GM21423 (cell line): Measurements from ENCODE around the gene CSNK2A3.
A peak's percentile ranks its signal among the peaks of the same experiment; 100 is the strongest.
"Not testable (repeated sequence)": the region's sequence is repeated elsewhere in the genome, so short reads cannot be mapped to it uniquely, and the experiment has no call there.

Source experiments
- ATAC-seq: cut with Tn5 transposase; IDR thresholded peaks from one replicate; pipeline ENCODE4 v1.9.1; 2021; ENCODE audit warnings: mild to moderate bottlenecking, moderate library complexity; ENCODE audit not compliant: unreplicated experiment

Gene CSNK2A3

DNA sequence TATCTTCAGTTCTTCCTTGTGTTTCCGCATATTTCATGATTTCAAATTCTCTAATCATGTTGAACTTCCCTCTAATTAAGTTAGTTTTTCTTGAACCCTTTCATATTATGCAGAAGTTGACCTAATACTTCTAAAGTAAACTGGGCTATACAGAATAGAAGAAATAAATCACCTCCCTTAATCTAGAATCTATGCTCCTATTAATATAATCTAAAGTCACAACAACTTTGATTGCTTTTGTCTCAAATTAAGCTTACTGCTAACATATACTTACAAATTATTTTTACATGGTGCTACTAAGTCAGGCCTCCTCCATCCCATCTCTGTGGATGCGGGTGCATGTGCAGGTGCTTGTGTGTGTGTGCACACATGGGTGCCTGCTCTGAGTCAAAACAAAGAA, 27.3 kb upstream of the CSNK2A3 start:
- ATAC-seq: no peak

DNA sequence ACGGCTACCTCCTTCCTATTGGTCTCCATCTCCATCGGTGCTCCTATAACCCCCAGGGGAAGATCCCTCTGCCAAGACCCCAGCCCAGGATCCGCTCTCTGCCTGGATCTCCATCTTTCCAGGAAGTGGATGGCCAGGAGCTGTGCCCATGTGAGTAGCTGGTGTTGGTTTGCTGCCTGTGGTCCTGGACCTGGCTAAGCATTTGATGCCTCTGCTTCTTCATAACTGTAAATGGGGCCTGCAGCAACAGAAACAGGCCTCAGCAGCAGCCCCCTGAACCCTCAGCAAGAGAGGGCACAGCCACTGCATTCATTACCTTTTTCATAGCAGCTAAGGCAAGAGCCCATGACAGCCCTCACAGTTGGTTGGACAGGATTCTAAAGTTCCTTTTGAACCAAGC, 26.6 kb upstream of the CSNK2A3 start:
- ATAC-seq: no peak

DNA sequence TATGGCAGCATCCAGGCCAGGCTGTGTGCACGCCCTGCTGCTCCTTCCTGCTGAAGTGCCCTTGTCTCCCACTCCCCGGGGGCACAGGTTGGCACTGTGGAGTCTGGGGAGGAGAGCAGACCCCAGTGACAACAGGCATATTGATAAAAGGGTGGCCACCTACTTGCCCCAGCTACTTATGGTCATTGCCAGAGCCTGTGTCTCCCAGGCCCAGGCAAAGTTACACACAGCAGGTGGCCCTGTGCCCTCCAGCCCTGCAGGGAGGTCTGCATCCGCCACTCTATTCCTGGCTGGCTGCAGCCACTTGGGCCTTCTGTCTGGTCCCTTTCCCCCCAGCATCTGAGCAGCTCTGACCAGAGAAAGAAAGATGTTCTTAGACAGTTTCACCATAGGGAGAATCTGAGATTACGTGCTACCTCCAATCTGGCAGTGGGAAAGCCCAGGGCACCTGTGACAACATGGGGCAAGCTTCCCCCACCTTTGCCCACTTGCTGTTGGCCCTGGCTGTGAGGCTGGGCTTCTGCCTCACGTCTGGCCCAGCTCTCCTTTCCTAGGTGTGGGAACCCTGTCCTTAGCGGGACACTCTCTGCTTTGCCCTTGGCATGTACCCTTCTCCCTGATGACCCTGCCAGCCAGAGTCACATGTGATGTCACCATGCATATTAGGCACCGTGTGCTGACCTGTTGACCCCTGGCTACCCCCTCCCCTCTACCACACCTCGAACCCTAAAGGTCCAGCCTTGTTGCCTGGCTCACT, 25.3 kb upstream of the CSNK2A3 start:
- no peak for ATAC-seq

DNA sequence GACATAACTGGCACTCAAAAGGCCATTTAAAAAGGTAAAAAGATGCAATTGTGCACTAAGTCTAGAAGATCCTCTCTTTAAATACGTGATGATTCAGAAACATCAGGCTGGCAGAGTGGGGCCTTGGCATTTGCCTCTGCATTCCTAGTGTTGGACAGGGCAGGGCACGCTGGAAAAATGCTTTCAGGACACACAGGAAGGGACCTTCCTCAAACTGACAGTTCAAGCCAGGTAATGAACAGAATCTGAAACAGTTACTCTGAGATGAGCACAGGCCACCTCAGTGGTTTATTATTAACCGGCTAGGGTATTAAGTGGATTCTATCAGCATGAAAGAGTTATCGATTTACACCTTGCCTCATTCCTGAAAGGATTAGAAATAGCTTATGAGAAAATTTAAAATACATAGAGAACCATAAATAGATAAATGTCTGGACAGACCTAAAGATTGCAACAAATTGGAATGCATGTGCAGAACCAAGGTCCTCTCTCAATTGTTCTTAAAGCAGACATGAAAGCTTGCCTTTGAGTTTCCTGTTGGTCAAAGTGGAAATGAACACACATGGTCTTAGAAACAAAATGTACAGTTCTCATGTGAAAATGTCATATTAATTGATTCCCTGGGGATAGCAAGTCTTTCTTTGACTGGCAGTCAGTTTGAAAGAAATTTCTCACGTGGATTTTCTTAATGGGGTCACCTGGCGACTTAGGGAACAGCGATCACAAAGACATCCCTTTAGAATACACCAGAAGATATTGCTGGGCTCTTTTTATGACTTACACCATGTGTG, 21.5 kb upstream of the CSNK2A3 start:
- ATAC-seq: peak; percentile 75

DNA sequence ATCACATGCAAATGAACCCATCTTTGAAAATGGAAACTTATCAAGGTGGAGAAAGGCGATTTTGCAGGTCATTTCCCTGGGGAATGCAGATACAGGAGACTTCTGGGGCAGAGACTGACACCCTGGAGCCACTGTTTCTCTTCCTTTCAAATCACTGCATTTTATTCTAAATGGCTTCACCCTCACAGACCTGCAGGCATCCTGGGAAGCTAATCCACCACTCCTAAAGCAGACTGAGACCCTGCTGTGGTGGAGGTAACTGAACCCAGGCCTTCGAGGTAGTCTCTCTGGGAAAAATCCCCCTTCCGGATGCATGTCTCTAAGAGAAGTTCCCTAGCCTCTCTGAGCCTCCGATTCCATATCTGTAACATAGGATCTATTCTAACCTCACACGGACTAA, 20.9 kb upstream of the CSNK2A3 start:
- no peak for ATAC-seq

DNA sequence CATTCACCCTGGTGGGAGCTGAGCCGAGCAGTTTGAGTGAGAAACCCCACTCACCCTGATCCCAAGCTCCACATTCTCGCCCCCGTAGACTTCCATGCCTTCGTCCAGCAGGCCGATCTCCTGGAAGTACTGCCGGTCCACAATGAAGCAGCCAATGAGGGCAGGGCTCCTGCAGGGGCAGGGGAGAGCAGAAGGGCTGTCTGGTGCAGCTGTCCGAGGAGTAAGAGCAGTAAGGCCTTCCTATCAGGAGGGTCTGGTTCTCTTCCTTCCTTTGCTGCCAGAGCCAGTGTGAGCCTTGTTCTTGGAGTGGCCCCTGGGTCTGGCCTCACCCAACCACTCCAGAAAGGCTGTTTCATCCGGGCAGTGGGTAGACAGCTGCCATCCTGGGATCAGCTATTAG, 19.4 kb upstream of the CSNK2A3 start:
- ATAC-seq: no peak

DNA sequence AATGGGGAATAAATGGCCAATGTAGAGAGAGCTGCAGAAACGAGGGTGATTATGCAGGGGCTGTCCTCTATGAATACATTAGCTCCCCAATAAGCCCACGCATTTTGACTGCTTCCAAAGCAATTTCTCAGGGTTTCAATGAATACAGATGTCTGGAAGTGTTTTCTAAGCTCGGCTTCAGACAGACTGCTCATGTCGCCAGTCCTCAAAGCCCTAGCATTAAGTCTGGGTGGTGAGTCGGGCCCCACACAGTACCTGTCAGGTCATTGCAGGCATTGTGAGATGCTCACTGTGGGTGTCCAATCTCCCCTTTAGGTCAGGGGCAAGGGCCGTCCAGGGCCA, 17.9 kb upstream of the CSNK2A3 start:
- no peak for ATAC-seq

DNA sequence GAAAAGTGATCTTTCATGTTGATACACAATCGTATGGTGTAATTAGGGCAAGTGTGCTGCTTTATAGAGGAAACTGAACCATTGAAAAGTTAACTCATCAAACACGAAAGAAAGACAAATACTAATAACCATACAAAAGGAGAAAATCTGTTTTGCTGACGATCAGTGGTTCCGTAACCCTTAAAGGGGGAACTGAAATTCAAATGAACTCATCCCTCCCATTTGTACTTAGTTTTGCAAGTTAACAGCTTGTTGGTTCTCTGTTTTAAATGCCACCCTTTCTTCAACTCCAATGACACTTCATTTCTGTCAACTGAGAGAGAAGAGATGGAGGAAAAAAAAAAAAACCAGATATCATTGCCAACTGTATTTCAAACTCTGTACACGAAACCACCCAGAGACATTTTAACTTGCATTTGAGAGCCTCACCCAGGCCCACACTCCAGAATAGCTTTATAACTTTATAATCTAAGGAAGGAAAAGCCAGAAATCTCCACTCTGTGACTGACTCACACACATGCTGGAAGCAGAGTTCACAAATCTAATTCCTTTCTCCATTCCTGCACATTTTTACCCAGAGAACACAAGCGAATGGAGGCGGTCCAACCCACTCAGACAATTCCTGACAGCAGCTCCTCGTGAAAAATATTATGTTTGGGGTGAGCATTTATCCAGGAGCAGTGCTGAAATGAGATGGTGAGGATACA, 17.4 kb upstream of the CSNK2A3 start:
- no peak for ATAC-seq

DNA sequence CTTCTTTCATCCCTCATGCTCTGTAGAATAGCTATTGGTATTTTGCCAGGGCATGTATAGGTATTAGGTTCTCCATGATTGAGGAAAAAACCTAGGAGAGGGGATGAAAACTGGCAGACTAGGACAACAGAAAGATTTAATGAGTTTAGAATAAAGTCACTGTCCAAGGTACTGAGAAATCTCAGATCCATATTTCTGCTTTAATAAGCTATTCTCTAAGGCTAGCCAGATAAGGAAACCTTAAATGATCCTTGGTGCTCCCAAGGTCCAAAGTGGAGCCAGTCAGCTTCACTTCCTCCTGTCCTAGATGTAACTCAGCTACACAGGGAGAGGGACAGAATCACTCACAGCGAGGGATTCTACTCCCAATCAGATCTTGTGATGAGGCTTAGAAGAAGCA, 13.7 kb upstream of the CSNK2A3 start:
- ATAC-seq: no peak

DNA sequence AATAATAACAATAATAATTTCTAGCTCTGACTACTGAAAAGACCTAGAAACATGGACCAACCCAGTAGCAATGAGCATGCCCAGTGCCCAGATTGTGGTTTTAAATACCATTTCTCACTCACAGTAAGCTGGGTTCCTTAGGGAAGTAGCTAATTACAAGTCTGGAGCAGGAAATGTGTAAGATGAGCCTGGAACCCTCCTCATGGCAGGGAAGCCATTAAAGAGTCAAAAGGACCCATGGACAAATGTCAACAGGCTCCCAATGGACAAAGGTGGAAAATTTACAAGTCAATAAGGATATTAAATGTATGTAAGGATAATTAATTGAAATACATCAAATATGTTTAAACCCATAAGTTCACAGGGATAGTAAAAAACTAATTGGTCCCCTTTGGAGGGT, 10.6 kb upstream of the CSNK2A3 start:
- no peak for ATAC-seq

DNA sequence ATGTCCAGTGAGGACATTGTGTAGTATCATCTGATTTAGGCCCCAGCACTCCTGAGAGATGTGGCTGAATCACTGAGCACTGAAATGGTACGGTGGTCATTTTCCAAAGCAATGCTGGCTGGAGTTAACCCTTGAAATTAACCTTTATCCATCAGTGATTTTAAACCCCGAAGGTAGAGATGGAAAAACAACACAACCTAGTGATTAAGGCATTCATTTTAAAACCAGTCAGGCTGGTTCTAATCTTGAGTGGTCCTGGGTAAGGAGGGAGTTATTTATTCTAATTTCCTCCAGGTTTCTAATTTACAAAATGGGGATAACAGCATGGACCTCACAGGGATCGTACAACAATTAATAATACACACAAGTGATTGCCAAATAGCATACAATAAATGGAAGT, 6.6 kb upstream of the CSNK2A3 start:
- ATAC-seq: no peak

DNA sequence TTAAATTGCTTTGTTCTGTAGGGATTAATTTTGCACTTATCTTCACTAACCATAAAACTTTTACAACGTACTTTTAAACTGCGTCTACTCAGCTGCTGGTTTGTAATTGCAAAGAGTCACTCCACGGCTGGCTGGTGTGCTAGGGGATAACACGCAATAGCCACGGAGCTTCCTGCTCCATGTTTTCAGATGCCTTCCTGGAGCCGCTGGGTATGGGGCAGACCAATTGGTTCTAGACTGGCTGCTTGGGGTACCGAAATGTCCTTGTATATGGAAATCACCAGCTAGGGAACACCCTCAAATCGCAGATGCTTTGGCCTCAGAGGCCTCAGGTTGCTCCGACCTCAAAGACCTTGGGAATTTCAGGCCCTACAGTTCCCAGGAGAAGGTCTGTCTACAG, 3.8 kb upstream of the CSNK2A3 start:
- no peak for ATAC-seq

DNA sequence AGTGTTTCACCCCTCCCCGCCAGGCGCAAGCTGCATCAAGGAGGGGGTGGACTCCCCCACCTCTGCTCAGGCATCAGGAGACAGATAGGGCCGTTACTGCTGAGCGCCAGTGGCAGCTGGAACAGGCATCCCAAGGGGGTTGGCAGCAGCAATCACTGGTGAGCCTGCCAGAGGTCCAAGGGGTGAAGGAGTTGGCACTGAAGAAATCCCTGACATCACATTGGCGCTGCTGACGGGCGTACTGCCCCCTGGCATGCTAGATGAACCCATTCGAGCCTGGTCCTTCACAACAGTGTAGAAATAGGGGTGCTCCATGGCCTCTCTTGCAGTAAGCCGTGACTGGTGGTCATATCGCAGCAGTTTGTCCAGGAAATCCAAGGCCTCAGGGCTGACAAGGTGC, 1.2 kb downstream of the CSNK2A3 start:
- not testable (repeated sequence) for ATAC-seq

DNA sequence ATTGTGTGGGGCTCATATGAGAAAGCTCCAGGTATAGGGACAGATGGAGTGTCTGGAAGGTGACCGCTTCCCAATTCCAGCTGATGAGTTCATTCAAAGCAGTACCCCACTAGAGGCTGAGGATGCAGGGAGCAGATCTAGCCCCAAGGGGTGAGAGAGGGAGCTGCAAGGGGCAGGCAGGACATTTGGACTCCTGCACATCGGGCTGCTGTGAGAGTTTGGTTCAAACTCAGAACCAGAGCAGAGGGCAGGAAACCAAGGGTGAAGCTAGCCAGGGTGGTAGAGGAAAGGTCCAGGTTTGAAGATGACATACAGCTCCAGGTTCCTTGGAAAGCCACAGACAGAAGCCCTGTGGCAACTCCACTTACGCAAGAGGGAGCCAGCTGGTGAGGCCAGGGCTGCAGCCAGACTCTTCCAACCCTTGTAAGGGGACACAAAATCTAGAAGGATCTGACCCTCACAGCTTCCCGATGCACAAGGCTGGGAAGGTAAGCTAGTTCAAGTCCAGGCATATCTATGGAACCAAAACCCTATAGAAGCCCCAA, 1.9 kb downstream of the CSNK2A3 start:
- ATAC-seq: no peak

DNA sequence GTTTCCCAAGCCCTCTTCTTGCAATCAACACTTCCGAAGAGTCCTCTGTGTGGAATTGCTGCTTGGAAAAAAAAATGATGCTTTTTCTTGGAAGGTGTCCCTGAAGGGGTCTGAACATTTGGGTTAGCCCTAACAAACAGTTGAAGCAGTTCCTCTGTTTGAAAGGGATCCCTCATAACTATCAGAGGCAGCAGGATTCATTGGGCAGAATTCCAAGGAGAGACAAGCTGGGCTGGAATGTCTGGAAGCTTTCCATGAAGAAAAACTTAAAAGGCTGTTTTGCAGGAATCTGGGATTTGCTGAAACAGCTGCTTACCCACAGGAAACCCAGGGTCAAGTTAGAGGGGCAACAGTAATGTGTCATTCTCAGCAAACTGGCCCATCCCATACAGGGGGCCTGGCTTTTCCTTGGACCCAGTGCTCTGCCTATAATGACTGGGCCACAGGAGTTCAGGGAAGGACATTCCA, 3.1 kb downstream of the CSNK2A3 start:
- no peak for ATAC-seq

DNA sequence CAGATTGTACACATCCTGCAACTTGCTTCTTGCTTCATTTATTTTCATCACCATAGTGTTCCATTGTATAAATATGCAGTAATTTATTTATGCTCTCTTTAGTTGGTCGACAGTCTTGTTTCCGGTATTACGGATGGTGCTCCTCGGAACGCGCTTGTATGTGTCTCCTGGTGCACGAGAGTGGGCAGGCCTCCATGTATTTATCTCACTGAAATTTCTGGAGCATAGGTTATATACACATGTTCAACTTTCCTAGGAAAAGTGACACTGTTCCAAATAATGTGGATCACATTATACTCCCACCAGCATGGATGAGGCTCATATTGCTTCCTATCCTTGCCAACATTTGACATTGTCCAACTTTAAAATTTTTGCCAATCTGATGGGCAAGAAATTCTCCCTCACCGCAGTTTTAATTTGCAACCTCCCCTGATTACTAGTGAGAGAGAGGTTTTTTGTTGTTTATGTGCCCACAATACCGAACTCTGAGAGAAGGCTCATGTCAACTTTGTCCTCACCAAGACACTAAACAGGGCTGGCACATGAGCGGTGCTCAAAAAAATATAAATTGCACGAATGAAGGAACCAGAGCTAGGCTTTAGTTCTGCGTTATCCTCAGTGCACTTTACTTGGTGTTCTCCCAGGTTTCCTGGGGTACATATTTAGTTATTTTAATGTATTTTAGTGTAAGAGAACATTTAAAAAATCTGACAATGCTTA, 3.8 kb downstream of the CSNK2A3 start:
- no peak for ATAC-seq

DNA sequence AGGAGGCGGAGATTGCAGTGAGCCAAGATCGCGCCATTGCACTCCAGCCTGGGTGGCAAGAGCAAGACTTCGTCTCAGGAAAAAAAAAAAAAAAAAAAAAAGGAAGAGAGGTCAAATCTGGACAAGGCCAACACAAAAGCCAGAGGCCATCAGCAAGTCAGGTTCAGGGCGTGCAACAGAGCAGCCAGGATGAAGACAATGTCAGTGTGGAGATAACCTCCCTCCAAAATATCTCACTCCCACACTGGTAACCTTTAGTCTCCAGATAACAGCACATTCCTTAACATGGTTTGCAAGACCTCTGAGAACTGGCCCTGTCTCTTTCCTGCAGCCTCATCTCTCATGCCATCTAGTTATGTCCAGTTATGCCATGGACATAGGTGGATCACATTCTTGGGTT, 4.7 kb downstream of the CSNK2A3 start:
- no peak for ATAC-seq

DNA sequence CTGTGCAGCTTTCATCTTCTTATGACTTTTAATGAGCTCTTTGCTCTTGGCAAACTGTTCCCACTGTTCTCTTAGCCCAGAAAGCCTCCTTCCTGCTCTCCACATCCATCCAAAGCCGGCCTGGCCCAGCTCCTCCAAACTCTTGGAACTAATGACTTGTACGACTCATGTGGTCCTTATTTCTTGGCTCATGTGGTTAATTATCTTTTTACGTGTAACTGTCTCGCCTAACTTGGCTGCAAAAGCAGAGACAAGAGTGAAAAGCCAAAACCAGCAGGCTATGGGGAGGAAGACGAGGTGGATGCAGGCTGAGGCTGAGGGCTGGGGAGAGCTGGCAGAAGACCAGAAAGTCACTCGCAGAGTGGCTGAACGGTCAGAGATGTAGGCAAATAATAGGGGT, 5.5 kb downstream of the CSNK2A3 start:
- no peak for ATAC-seq

DNA sequence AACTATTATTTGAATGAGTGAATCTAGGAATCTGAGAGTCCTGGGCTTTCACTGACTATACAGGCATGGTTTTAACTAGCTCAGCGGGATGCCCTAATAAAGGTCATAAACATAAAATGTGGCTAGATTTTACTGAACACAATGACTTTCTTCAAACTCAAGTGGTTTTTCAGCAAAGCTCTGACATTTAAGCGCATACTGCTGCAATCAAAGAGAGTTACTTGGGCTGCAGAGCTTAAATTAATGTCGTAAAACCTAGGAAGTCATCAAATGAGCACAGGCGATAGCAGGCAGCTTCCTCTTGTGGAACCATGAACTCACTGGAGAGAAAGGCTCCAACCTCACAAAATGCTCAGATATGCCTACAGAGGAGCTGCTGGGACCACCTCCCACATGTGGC, 6.7 kb downstream of the CSNK2A3 start:
- ATAC-seq: no peak

DNA sequence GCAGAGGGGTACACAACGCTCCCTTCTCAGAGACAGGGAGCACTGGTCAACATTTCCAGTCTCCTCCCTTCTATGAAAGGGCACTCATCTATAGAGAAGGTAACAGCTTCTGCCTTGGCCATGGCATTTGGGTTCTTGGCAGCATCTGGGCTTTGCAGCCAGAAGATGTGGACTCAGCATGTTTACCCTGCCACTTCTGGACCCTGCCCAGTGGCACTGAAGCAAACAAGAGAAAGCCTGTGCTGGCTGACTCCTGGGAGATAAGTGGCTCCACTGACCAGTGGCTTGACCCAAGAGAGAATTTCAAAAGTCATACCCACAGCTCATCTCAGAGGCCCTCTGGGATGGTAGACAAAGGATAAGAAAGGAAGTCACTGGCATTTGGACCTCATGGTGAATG, 8.0 kb downstream of the CSNK2A3 start:
- no peak for ATAC-seq

DNA sequence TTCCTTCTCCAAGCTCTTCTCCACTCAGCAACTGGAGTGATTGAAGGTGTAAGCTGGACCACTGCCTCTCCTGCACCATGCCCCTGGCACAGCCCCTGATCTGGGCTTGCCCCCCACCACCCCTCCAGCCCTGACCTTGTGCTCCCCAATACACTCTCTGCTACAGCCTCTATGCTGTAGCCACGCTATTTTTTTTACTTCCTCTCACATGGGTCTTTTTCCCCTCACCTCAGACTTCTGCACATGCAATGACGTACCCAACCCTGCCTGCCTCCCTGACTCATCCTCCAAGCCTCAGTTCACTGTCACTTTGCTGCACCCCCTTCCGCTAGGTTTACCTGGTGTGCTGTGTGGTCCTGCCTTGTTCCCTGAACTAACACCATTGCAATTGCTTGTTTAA, 9.0 kb downstream of the CSNK2A3 start:
- no peak for ATAC-seq
